ENCODE measurements around the gene CLDN22. TPM values are rescaled to one million over a fixed set of nuclear protein-coding genes. Genes with fewer than 3 reads are reported as not detected.

The CLDN22 gene
- total and polyA plus RNA-seq, 9 of the 15 experiments (the other 6 are each of a cell fraction or from before 2014, with no cell fraction given): 0.21 TPM; not detected in 8

DNA sequence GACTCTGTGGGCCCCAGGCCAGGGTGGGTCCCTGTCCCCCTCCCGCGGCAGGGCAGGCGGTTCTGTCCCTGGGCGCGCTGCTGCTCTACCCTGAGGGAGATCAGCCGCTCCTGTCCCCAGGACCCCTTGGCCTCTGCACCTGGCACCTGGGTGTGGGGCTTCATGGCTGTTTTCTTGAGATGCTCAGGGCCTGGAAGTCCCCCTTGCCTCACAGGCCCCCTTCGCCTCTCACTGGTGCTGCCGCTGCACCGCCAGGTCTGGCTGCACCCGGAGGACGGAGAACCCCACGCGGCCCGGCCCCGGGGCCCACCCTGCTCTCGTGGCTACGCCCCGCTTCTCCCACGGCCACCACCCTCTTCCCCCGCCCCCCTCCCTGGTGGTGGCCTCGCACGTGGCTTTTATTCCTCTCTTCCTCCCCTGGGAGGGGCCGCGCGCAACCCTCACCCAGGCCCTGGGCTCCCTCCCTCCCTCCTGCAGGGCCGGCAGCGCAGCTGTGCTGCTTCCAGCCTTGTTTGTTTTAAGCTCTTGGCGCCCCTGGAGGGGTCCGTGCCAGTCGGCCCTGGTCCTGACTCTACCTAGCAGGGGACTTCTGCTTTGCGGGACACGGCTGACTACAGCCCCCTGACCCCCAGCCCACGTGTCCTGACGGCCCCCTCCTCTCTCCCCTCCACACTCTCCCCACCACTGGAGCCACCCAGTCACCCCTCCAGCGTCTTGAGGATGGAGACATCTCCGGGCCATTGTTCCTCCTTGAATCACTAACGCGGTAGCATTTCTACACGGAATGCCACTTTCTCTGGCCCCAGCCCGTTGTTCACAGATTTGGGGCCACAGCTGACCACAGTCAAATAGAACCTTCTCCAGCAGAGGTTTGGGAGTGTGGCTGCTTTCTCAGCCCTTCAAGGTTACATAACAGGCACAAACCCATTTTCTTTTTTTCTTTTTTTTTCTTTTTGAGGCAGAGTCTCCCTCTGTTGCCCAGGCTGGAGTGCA is 22.8 kb upstream of the CLDN22 start:
- ChIA-PET POLR2A (no interaction called here), CTCF (ENCODE audit: low intra/inter-chr PET ratio) (no interaction called here)
- DNase-seq (ENCODE audit: extremely low read depth in 1 of 4, low spot score in 3 of 4) (no peak), FAIRE-seq (no peak), ATAC-seq (no peak; the same call in 2 of the 3 replicates)
- no peak overlapping the region for H3K27ac ChIP-seq (ENCODE audit: extremely low read depth, low read depth, low read length)
- H4K20me1 ChIP-seq (replicated peaks; ENCODE audit: control insufficient read depth, insufficient read depth, low read length): no peaks in the 10 kb centered on the region
- H3K9me1 ChIP-seq (ENCODE audit: control insufficient read depth, insufficient read depth, low read length): no peaks in the 10 kb centered on the region
- H3K9me3 ChIP-seq (replicated peaks; ENCODE audit: control insufficient read depth, insufficient read depth, low read depth, low read length): no peaks in the 10 kb centered on the region
- H3K36me3 ChIP-seq (ENCODE audit: control insufficient read depth, insufficient read depth, low read length): no peaks in the 10 kb centered on the region
- in situ Hi-C loops (cut with MboI) (no loop called here), intact Hi-C loops (cut with micrococcal nuclease) (no loop called here)
- H3K27me3 ChIP-seq (ENCODE audit: control insufficient read depth in 2 of 2, insufficient read depth in 2 of 2, low read length in 2 of 2): no peaks in the 10 kb centered on the region
- no peak overlapping the region for H2AFZ ChIP-seq (ENCODE audit: low read depth, low read length)
- no peak overlapping the region for H3K4me3 ChIP-seq
- WGBS (ENCODE audit: insufficient coverage, low coverage, missing lambda C conversion rate): 82% methylated on average over 17 of the region's 40 CpGs
- no TSS peak for BruUV-seq (replicated peaks)
- peaks cover 0 to 8% of the 10 kb centered on the region in 2 experiments; a peak in 2 of 5 replicates for H3K4me1 ChIP-seq (replicated peaks in 1 of 2; ENCODE audit: control insufficient read depth in 2 of 2, insufficient read depth in 2 of 2, low read length in 2 of 2)
- no peak overlapping the region for H3K9ac ChIP-seq (ENCODE audit: insufficient read depth in 1 of 2, low read depth in 2 of 2, low read length in 2 of 2)
- no peaks in the 10 kb centered on the region for H3K79me2 ChIP-seq (ENCODE audit: control insufficient read depth, insufficient read depth, low read length)
- no peak overlapping the region for H3K4me2 ChIP-seq (ENCODE audit: insufficient read depth, low read length)
- TF ChIP-seq ADNP (tag; IDR thresholded peaks at IDR 0.05) (no peak), SAFB (IDR thresholded peaks at IDR 0.05; ENCODE audit: borderline replicate concordance, low read depth, low read length) (no peak), ESRRA (IDR thresholded peaks at IDR 0.05; ENCODE audit: borderline replicate concordance, low read depth) (no peak), MXI1 (IDR thresholded peaks at IDR 0.05; ENCODE audit: low read depth, low read length) (no peak), ZNF224 (CRISPR knock-in tag; IDR thresholded peaks at IDR 0.05) (no peak)
- TF ChIP-seq, protein P1, sequence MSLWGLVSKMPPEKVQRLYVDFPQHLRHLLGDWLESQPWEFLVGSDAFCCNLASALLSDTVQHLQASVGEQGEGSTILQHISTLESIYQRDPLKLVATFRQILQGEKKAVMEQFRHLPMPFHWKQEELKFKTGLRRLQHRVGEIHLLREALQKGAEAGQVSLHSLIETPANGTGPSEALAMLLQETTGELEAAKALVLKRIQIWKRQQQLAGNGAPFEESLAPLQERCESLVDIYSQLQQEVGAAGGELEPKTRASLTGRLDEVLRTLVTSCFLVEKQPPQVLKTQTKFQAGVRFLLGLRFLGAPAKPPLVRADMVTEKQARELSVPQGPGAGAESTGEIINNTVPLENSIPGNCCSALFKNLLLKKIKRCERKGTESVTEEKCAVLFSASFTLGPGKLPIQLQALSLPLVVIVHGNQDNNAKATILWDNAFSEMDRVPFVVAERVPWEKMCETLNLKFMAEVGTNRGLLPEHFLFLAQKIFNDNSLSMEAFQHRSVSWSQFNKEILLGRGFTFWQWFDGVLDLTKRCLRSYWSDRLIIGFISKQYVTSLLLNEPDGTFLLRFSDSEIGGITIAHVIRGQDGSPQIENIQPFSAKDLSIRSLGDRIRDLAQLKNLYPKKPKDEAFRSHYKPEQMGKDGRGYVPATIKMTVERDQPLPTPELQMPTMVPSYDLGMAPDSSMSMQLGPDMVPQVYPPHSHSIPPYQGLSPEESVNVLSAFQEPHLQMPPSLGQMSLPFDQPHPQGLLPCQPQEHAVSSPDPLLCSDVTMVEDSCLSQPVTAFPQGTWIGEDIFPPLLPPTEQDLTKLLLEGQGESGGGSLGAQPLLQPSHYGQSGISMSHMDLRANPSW (CRISPR knock-in tag; IDR thresholded peaks at IDR 0.05): no peak
- TF ChIP-seq, protein P2, sequence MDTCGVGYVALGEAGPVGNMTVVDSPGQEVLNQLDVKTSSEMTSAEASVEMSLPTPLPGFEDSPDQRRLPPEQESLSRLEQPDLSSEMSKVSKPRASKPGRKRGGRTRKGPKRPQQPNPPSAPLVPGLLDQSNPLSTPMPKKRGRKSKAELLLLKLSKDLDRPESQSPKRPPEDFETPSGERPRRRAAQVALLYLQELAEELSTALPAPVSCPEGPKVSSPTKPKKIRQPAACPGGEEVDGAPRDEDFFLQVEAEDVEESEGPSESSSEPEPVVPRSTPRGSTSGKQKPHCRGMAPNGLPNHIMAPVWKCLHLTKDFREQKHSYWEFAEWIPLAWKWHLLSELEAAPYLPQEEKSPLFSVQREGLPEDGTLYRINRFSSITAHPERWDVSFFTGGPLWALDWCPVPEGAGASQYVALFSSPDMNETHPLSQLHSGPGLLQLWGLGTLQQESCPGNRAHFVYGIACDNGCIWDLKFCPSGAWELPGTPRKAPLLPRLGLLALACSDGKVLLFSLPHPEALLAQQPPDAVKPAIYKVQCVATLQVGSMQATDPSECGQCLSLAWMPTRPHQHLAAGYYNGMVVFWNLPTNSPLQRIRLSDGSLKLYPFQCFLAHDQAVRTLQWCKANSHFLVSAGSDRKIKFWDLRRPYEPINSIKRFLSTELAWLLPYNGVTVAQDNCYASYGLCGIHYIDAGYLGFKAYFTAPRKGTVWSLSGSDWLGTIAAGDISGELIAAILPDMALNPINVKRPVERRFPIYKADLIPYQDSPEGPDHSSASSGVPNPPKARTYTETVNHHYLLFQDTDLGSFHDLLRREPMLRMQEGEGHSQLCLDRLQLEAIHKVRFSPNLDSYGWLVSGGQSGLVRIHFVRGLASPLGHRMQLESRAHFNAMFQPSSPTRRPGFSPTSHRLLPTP (IDR thresholded peaks at IDR 0.05; ENCODE audit: borderline replicate concordance, extremely low read depth, insufficient read length): no peak
- TF ChIP-seq, protein P3, sequence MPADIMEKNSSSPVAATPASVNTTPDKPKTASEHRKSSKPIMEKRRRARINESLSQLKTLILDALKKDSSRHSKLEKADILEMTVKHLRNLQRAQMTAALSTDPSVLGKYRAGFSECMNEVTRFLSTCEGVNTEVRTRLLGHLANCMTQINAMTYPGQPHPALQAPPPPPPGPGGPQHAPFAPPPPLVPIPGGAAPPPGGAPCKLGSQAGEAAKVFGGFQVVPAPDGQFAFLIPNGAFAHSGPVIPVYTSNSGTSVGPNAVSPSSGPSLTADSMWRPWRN (IDR thresholded peaks at IDR 0.05; ENCODE audit: low read depth): no peak
- TF ChIP-seq, protein P4, sequence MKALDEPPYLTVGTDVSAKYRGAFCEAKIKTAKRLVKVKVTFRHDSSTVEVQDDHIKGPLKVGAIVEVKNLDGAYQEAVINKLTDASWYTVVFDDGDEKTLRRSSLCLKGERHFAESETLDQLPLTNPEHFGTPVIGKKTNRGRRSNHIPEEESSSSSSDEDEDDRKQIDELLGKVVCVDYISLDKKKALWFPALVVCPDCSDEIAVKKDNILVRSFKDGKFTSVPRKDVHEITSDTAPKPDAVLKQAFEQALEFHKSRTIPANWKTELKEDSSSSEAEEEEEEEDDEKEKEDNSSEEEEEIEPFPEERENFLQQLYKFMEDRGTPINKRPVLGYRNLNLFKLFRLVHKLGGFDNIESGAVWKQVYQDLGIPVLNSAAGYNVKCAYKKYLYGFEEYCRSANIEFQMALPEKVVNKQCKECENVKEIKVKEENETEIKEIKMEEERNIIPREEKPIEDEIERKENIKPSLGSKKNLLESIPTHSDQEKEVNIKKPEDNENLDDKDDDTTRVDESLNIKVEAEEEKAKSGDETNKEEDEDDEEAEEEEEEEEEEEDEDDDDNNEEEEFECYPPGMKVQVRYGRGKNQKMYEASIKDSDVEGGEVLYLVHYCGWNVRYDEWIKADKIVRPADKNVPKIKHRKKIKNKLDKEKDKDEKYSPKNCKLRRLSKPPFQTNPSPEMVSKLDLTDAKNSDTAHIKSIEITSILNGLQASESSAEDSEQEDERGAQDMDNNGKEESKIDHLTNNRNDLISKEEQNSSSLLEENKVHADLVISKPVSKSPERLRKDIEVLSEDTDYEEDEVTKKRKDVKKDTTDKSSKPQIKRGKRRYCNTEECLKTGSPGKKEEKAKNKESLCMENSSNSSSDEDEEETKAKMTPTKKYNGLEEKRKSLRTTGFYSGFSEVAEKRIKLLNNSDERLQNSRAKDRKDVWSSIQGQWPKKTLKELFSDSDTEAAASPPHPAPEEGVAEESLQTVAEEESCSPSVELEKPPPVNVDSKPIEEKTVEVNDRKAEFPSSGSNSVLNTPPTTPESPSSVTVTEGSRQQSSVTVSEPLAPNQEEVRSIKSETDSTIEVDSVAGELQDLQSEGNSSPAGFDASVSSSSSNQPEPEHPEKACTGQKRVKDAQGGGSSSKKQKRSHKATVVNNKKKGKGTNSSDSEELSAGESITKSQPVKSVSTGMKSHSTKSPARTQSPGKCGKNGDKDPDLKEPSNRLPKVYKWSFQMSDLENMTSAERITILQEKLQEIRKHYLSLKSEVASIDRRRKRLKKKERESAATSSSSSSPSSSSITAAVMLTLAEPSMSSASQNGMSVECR (CRISPR knock-in tag; IDR thresholded peaks at IDR 0.05): no peak

Data from K562 (cell line).